ENCODE data around the gene SECTM1. TPM values are rescaled to one million over a fixed set of nuclear protein-coding genes. Genes with fewer than 3 reads are reported as not detected.
"Not testable (repeated sequence)": the region's sequence is repeated elsewhere in the genome, so short reads cannot be mapped to it uniquely, and the experiment has no call there.

The SECTM1 gene
- total and polyA plus RNA-seq, 9 donors, result 2.6 to 6.3 (median 3.7) TPM

DNA sequence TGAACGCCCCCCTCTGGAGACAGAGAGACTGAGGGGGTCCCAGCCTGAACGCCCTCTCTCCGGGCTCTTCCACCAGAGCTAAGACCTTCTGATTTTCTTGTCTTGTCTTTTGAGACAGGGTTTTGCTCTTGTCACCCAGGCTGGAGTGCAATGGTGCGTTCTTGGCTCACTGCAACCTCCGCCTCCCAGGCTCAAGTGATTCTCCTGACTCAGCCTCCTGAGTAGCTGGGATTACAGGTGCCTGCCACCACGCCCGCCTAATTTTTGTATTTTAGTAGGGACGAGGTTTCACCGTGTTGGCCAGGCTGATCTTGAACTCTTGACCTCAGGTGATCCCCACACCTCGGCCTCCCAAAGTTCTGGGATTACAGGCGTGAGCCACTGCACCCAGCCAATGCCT lies 14.4 kb upstream of the SECTM1 start:
- not testable (repeated sequence) for DNase-seq; H3K27ac ChIP-seq (ENCODE audit: low read length); H3K9me3 ChIP-seq (replicated peaks; ENCODE audit: control insufficient read depth, low read depth, low read length); H3K4me3 ChIP-seq (ENCODE audit: low read length); H3K36me3 ChIP-seq (ENCODE audit: control insufficient read depth, insufficient read depth, low read length); H3K27me3 ChIP-seq (ENCODE audit: control insufficient read depth, insufficient read depth, low read length)
- 80% methylated on average over 9 of the region's 11 CpGs for WGBS (ENCODE audit: insufficient coverage)
- H3K4me1 ChIP-seq (ENCODE audit: control insufficient read depth, insufficient read depth, low read length), result peaks cover 29% of the 10 kb centered on the region

GRCh38 chr17:82346342-82347300 lies 13.1 kb upstream of the SECTM1 start:
- DNase-seq, result no peak
- WGBS (ENCODE audit: insufficient coverage), result 67% methylated on average over 23 of the region's 28 CpGs
- H3K36me3 ChIP-seq (ENCODE audit: control insufficient read depth, insufficient read depth, low read length), result no peaks in the 10 kb centered on the region

DNA sequence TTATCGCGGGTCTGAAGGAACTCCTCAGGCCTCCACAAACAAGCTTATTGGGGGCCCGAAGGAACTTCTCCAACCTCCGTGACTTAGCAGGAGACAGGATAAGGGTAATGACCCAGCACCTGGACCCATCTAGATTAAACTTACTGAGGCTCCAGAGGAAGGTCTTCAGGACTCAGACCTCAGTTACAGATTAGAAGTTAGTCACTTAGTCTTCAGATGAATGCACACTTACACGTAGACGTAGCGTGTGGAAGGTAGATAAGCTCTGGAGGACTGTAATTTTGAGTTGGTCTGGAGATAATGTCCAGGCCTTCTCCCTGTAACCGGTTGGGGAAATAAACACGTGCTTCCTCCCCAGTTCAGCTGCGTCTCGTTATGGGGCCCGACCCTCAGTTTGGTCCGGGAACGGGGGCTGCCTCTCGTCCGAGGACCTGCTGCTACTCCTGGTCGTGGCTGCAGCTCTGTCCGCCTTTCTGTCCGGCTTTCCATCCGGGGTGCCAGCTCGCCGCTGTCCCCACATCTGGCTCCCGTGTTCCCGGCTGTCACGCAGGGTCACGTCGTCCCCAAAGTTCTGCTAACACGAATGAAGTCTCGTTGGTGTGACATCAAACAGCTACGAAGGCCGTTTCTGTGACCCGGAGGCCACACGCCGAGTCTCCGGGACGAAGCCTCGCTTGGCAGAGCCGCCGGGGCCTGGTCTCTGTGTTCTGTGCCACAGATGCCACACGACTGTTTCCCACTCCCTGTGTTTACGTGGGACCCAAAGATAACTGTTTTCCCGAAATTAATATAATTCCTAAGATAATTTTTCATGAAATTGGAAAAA lies 11.8 kb upstream of the SECTM1 start:
- DNase-seq, result no peak
- 75% methylated on average over 37 of the region's 42 CpGs for WGBS (ENCODE audit: insufficient coverage)
- Histone ChIP-seq H3K4me1 (ENCODE audit: control insufficient read depth, insufficient read depth, low read length) (peaks cover 19% of the 10 kb centered on the region), H3K4me3 (ENCODE audit: low read length) (no peak overlapping the region), H3K9me3 (replicated peaks; ENCODE audit: control insufficient read depth, low read depth, low read length) (no peaks in the 10 kb centered on the region), H3K36me3 (ENCODE audit: control insufficient read depth, insufficient read depth, low read length) (no peaks in the 10 kb centered on the region), H3K27ac (ENCODE audit: low read length) (no peak overlapping the region), H3K27me3 (ENCODE audit: control insufficient read depth, insufficient read depth, low read length) (peaks cover 8% of the 10 kb centered on the region)

More at GRCh38 chr17:82346342-82347300, 13.1 kb upstream of the SECTM1 start:
- peaks cover 8% of the 10 kb centered on the region for H3K27me3 ChIP-seq (ENCODE audit: control insufficient read depth, insufficient read depth, low read length)
- peaks cover 21% of the 10 kb centered on the region for H3K4me1 ChIP-seq (ENCODE audit: control insufficient read depth, insufficient read depth, low read length)
- H3K9me3 ChIP-seq (replicated peaks; ENCODE audit: control insufficient read depth, low read depth, low read length), result no peaks in the 10 kb centered on the region
- no peak overlapping the region for H3K4me3 ChIP-seq (ENCODE audit: low read length)
- no peak overlapping the region for H3K27ac ChIP-seq (ENCODE audit: low read length)

DNA sequence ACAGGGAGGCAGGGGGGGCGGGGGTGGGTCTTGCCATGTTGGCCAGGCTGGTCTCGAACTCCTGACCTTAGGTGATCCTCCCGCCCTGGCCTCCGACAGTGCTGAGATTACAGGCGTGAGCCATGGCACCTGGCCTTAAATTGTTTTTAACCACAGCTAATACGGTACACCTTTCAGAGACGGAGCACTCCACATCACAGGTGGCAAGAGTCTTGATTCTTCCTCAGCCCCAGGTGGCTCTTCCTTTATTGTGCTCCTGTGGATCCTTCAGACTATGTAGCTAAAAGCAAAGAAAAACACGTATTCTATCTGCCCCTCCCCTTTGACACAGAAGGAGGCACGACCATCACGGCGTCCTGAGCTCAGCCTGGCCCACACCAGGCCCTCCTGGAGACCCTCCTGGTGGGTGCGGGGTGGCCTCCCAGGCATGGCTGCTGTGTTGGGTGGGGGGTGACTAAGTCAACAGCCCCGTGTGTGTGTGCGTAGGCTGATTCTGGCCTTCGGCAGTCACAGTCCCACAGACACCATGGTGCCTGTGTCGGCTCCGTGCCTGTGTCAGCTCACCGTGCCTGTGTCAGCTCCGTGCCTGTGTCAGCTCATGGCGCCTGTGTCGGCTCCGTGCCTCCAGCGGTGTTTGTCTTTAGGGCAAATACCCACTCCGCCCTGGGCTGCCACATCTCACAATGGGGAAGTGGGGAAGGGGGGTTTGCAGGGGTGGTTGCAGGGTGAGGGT lies 10.8 kb upstream of the SECTM1 start:
- DNase-seq, result no peak

GRCh38 chr17:82343560-82343959 lies 10.0 kb upstream of the SECTM1 start:
- Histone ChIP-seq H3K27me3 (ENCODE audit: control insufficient read depth, insufficient read depth, low read length) (peaks cover 7% of the 10 kb centered on the region), H3K9me3 (replicated peaks; ENCODE audit: control insufficient read depth, low read depth, low read length) (no peaks in the 10 kb centered on the region), H3K36me3 (ENCODE audit: control insufficient read depth, insufficient read depth, low read length) (no peaks in the 10 kb centered on the region), H3K4me3 (ENCODE audit: low read length) (no peak overlapping the region), H3K27ac (ENCODE audit: low read length) (no peak overlapping the region), H3K4me1 (ENCODE audit: control insufficient read depth, insufficient read depth, low read length) (peaks cover 18% of the 10 kb centered on the region)
- DNase-seq, result no peak
- 92% methylated on average over 5 of the region's 5 CpGs for WGBS (ENCODE audit: insufficient coverage)

More for the DNA sequence above, 10.8 kb upstream of the SECTM1 start:
- Histone ChIP-seq H3K4me3 (ENCODE audit: low read length) (no peak overlapping the region), H3K36me3 (ENCODE audit: control insufficient read depth, insufficient read depth, low read length) (no peaks in the 10 kb centered on the region), H3K9me3 (replicated peaks; ENCODE audit: control insufficient read depth, low read depth, low read length) (no peaks in the 10 kb centered on the region), H3K27me3 (ENCODE audit: control insufficient read depth, insufficient read depth, low read length) (peaks cover 8% of the 10 kb centered on the region), H3K4me1 (ENCODE audit: control insufficient read depth, insufficient read depth, low read length) (peaks cover 18% of the 10 kb centered on the region), H3K27ac (ENCODE audit: low read length) (no peak overlapping the region)
- 89% methylated on average over 24 of the region's 24 CpGs for WGBS (ENCODE audit: insufficient coverage)

DNA sequence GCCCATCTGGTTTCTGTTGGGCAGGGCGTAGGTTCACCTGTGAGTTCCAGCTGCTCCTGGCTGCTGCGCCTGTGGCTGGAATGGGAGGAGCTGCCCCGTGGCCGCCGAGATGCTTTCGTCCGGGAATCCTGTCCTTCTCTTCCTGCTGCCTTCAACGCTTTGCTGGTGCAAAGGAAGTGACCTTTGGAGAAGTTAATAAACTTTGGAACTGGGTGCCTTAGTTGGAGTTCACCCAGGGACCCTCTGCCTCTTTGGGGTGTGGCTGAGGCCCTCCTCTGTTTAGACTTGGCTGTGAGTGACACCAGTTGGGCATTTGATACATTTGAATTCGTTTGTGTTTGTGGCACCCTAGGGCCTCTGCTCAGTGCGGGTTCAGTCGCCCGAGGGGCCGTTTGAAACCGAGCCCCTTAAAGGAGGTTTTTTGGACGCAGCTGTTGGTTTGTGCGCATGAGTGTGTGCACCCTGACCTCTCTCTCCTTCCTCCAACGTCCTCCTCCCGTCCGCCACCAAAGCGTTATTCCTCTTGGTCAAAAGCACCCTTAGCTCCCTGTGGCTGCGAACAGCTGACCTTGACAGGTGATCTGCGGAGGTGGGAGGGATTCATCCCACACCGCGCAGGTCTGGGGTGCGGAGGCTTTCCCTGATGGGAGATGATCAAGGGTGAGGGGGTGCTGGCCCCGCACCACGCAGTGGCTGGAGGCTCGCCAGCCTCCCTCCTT lies 9.0 kb upstream of the SECTM1 start:
- Histone ChIP-seq H3K27me3 (ENCODE audit: control insufficient read depth, insufficient read depth, low read length) (peaks cover 5% of the 10 kb centered on the region), H3K4me3 (ENCODE audit: low read length) (no peak overlapping the region), H3K9me3 (replicated peaks; ENCODE audit: control insufficient read depth, low read depth, low read length) (no peaks in the 10 kb centered on the region), H3K27ac (ENCODE audit: low read length) (no peak overlapping the region), H3K36me3 (ENCODE audit: control insufficient read depth, insufficient read depth, low read length) (no peaks in the 10 kb centered on the region), H3K4me1 (ENCODE audit: control insufficient read depth, insufficient read depth, low read length) (peaks cover 25% of the 10 kb centered on the region)
- WGBS (ENCODE audit: insufficient coverage), result 70% methylated on average over 12 of the region's 28 CpGs
- no peak for DNase-seq

GRCh38 chr17:82339634-82340580 lies 6.3 kb upstream of the SECTM1 start:
- WGBS (ENCODE audit: insufficient coverage), result 89% methylated on average over 3 of the region's 10 CpGs

DNA sequence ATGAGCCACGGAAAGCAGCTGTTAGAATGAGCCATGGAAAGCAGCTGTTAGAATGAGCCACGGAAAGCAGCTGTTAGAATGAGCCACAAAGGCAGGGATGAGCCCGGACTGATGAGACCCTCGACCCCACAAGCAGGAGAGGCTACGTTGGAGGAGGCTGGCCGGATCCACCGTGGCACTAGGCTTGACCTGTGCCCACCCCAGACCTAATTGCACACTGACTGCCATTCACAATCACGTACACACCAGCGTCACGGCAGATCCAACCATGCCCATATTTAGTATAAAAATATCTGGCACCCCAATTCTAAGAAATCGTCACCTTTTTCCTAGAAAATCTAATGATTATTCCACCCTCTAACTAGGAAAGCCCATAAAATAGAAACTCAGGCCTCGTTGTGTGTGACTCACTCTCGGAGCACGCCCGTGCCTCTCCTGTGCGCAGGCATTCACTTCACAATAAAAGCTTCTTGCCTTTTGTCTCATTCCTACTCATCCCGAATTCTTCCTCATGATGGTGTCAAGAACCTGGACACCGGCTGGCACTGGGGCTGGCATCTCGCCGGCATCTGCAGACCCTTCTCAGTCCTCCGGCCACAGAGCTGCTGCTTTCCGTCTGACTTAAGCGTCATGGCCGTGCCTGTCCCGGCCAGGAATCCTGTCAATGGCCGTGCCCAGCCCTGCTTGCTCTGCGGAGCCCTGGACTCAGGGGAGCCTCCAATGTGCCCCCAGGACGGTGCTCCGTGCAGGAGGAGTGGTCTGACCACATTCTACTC lies 5.5 kb upstream of the SECTM1 start:
- 22% methylated on average over 24 of the region's 29 CpGs for WGBS (ENCODE audit: insufficient coverage)
- H3K27me3 ChIP-seq (ENCODE audit: control insufficient read depth, insufficient read depth, low read length), result peaks cover 18% of the 10 kb centered on the region
- peak overlapping the region; percentile 9 for H3K4me3 ChIP-seq (ENCODE audit: low read length)
- H3K4me1 ChIP-seq (ENCODE audit: control insufficient read depth, insufficient read depth, low read length), result peaks cover 50% of the 10 kb centered on the region
- H3K36me3 ChIP-seq (ENCODE audit: control insufficient read depth, insufficient read depth, low read length), result no peaks in the 10 kb centered on the region
- peak; percentile 89 for DNase-seq
- peak overlapping the region; percentile 72 for H3K27ac ChIP-seq (ENCODE audit: low read length)
- H3K9me3 ChIP-seq (replicated peaks; ENCODE audit: control insufficient read depth, low read depth, low read length), result no peaks in the 10 kb centered on the region

More at GRCh38 chr17:82339634-82340580, 6.3 kb upstream of the SECTM1 start:
- H3K4me3 ChIP-seq (ENCODE audit: low read length), result peak overlapping the region; percentile 9
- peak; percentile 65 for DNase-seq
- H3K27me3 ChIP-seq (ENCODE audit: control insufficient read depth, insufficient read depth, low read length), result peaks cover 9% of the 10 kb centered on the region
- H3K4me1 ChIP-seq (ENCODE audit: control insufficient read depth, insufficient read depth, low read length), result peaks cover 42% of the 10 kb centered on the region
- H3K27ac ChIP-seq (ENCODE audit: low read length), result peak overlapping the region; percentile 72
- H3K9me3 ChIP-seq (replicated peaks; ENCODE audit: control insufficient read depth, low read depth, low read length), result no peaks in the 10 kb centered on the region
- H3K36me3 ChIP-seq (ENCODE audit: control insufficient read depth, insufficient read depth, low read length), result no peaks in the 10 kb centered on the region

Measured in muscle of leg (tissue), 11 donors.